ENCODE results near the gene LONRF3. TPM values are rescaled to one million over a fixed set of nuclear protein-coding genes. Genes with fewer than 3 reads are reported as not detected.

Gene LONRF3
- total and polyA plus RNA-seq, 2 of the 13 experiments (the other 11 are each of a cell fraction or from before 2014, with no cell fraction given): 4.8 to 11.6 TPM

GRCh38 chrX:118974088-118974907 lies at the start of gene LONRF3 (continued):
- TF ChIP-seq NR3C1 (CRISPR knock-in tag; IDR thresholded peaks at IDR 0.05) (no peak), ZFYVE20 (CRISPR knock-in tag; IDR thresholded peaks at IDR 0.05; ENCODE audit: borderline replicate concordance, low read depth) (no peak), NR2F1 (CRISPR knock-in tag; IDR thresholded peaks at IDR 0.05) (no peak), HOXA5 (CRISPR knock-in tag; IDR thresholded peaks at IDR 0.05) (peak; percentile 24; the same call in 1 of the 2 replicates), ZBTB42 (CRISPR knock-in tag; IDR thresholded peaks at IDR 0.05) (no peak), CBX5 (CRISPR knock-in tag; IDR thresholded peaks at IDR 0.05; ENCODE audit: borderline replicate concordance) (no peak), MYNN (CRISPR knock-in tag; IDR thresholded peaks at IDR 0.05; ENCODE audit: low read depth) (no peak), ZNF138 (CRISPR knock-in tag; IDR thresholded peaks at IDR 0.05; ENCODE audit: low read depth) (no peak), ZSCAN22 (CRISPR knock-in tag; IDR thresholded peaks at IDR 0.05) (no peak), GATA4 (IDR thresholded peaks at IDR 0.05; ENCODE audit: borderline replicate concordance, low read depth) (peak; percentile 34; the same call in 1 of the 2 replicates), POLR2AphosphoS5 (IDR thresholded peaks at IDR 0.05; ENCODE audit: low read depth, low read length) (peak; percentile 65), SKI (IDR thresholded peaks at IDR 0.05; ENCODE audit: partially characterized antibody) (peak; percentile 23), CHD4 (IDR thresholded peaks at IDR 0.05; ENCODE audit: borderline replicate concordance, low read length) (no peak), NAIF1 (CRISPR knock-in tag; IDR thresholded peaks at IDR 0.05; ENCODE audit: borderline replicate concordance) (no peak), KAT8 (CRISPR knock-in tag; IDR thresholded peaks at IDR 0.05) (no peak), GATAD1 (CRISPR knock-in tag; IDR thresholded peaks at IDR 0.05) (no peak), NPAS2 (CRISPR knock-in tag; IDR thresholded peaks at IDR 0.05; ENCODE audit: borderline replicate concordance) (no peak), FOXK1 (CRISPR knock-in tag; IDR thresholded peaks at IDR 0.05; ENCODE audit: borderline replicate concordance, low read depth) (0 out of 2 replicates have a peak, but pooled peaks have one; percentile 14), ZNF275 (CRISPR knock-in tag; IDR thresholded peaks at IDR 0.05; ENCODE audit: borderline replicate concordance) (no peak), HHEX (CRISPR knock-in tag; IDR thresholded peaks at IDR 0.05) (no peak), HIVEP1 (CRISPR knock-in tag; IDR thresholded peaks at IDR 0.05) (0 out of 2 replicates have a peak, but pooled peaks have one; percentile 37), RBAK (CRISPR knock-in tag; IDR thresholded peaks at IDR 0.05) (no peak)
- TF ChIP-seq, protein P1, sequence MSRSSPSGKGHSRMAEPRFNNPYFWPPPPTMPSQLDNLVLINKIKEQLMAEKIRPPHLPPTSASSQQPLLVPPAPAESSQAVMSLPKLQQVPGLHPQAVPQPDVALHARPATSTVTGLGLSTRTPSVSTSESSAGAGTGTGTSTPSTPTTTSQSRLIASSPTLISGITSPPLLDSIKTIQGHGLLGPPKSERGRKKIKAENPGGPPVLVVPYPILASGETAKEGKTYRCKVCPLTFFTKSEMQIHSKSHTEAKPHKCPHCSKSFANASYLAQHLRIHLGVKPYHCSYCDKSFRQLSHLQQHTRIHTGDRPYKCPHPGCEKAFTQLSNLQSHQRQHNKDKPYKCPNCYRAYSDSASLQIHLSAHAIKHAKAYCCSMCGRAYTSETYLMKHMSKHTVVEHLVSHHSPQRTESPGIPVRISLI (CRISPR knock-in tag; IDR thresholded peaks at IDR 0.05; ENCODE audit: borderline replicate concordance): no peak
- TF ChIP-seq, protein P2, sequence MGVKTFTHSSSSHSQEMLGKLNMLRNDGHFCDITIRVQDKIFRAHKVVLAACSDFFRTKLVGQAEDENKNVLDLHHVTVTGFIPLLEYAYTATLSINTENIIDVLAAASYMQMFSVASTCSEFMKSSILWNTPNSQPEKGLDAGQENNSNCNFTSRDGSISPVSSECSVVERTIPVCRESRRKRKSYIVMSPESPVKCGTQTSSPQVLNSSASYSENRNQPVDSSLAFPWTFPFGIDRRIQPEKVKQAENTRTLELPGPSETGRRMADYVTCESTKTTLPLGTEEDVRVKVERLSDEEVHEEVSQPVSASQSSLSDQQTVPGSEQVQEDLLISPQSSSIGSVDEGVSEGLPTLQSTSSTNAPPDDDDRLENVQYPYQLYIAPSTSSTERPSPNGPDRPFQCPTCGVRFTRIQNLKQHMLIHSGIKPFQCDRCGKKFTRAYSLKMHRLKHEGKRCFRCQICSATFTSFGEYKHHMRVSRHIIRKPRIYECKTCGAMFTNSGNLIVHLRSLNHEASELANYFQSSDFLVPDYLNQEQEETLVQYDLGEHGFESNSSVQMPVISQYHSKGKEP (CRISPR knock-in tag; IDR thresholded peaks at IDR 0.05): no peak
- TF ChIP-seq, protein P3, sequence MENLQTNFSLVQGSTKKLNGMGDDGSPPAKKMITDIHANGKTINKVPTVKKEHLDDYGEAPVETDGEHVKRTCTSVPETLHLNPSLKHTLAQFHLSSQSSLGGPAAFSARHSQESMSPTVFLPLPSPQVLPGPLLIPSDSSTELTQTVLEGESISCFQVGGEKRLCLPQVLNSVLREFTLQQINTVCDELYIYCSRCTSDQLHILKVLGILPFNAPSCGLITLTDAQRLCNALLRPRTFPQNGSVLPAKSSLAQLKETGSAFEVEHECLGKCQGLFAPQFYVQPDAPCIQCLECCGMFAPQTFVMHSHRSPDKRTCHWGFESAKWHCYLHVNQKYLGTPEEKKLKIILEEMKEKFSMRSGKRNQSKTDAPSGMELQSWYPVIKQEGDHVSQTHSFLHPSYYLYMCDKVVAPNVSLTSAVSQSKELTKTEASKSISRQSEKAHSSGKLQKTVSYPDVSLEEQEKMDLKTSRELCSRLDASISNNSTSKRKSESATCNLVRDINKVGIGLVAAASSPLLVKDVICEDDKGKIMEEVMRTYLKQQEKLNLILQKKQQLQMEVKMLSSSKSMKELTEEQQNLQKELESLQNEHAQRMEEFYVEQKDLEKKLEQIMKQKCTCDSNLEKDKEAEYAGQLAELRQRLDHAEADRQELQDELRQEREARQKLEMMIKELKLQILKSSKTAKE (CRISPR knock-in tag; IDR thresholded peaks at IDR 0.05; ENCODE audit: borderline replicate concordance): no peak

All from HepG2 (cell line).